Measurements from ENCODE around the gene ACCSL.
A peak's percentile ranks its signal among the peaks of the same experiment; 100 is the strongest.

ACCSL gene

DNA sequence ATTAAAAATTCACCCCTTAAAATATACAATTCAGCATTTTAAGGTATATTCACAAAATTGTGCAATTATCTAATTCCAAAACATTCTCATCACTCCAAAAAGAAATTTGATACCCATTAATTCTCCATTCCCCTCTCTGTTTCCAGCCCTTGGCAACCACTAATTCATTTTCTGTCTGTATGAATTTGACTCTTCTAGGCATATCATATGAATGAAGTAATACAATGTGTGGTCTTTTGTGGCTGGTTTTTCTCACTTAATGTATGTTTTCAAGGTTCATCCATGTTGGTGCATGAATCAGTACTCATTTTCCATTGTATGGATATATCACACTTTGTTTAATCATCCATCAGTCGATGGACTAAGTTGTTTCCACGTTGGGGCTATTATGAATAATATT, 29.0 kb upstream of the ACCSL start:
- H3K27me3 ChIP-seq (ENCODE audit: control insufficient read depth, insufficient read depth, low read length) = no peaks in the 10 kb centered on the region
- H3K36me3 ChIP-seq (ENCODE audit: control insufficient read depth, insufficient read depth, low read length) = no peaks in the 10 kb centered on the region
- no peak overlapping the region for H3K9ac ChIP-seq (ENCODE audit: low read depth, low read length)
- H3K27ac ChIP-seq (ENCODE audit: low read depth, low read length) = no peak overlapping the region
- no peak overlapping the region for H3K4me3 ChIP-seq (ENCODE audit: low read depth, low read length)
- no peaks in the 10 kb centered on the region for H3K9me3 ChIP-seq (ENCODE audit: control insufficient read depth, insufficient read depth, low read length)
- H3K4me1 ChIP-seq (ENCODE audit: control insufficient read depth, insufficient read depth, low read length) = no peaks in the 10 kb centered on the region

DNA sequence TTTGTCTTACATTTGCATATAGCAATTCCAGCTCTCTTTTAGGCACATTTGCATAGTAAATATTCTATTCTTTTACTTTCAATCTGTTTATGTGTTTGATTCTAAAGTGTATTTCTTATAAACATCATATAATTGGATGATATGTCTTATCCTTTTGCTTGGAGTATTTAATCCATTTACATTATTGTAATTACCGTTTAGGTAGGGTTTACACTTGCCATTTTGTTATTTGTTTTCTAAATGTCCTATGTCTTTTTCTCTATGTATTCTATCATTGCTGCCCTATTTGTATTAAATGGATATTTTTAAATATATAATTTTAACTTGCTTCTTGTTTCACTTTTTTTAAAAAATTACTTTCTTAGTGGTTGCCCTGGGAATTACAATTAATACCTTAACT, 22.8 kb upstream of the ACCSL start:
- Histone ChIP-seq H3K4me3 (ENCODE audit: low read depth, low read length) (no peak overlapping the region), H3K4me1 (ENCODE audit: control insufficient read depth, insufficient read depth, low read length) (0 out of 2 replicates have a peak, but pooled peaks cover under 1% of the 10 kb centered on the region), H3K27me3 (ENCODE audit: control insufficient read depth, insufficient read depth, low read length) (peaks cover 2% of the 10 kb centered on the region; the same call in 1 of the 2 replicates), H3K9me3 (ENCODE audit: control insufficient read depth, insufficient read depth, low read length) (peaks cover 8% of the 10 kb centered on the region), H3K36me3 (ENCODE audit: control insufficient read depth, insufficient read depth, low read length) (no peaks in the 10 kb centered on the region), H3K27ac (ENCODE audit: low read depth, low read length) (no peak overlapping the region), H3K9ac (ENCODE audit: low read depth, low read length) (no peak overlapping the region)

DNA sequence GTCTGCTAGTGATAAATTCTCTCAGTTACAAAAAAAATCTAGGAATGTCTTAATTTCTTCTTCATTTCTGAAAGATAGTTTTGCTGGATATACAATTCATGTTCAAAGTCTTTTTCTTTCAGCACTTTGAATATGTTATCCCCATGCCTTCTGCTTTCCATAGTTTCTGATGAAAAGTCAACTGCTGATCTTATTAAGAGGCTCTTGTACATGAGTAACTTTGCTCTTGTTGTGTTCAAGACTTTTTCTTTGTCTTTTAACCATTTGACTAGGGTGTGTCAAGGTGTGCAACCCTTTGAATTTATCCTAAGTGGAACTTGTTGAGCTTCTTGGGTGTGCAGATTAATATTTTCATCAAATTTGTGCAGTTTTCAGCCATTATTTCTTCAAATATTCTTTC, 22.1 kb upstream of the ACCSL start:
- Histone ChIP-seq H3K9ac (ENCODE audit: low read depth, low read length) (no peak overlapping the region), H3K9me3 (ENCODE audit: control insufficient read depth, insufficient read depth, low read length) (peaks cover 8% of the 10 kb centered on the region), H3K4me3 (ENCODE audit: low read depth, low read length) (no peak overlapping the region), H3K36me3 (ENCODE audit: control insufficient read depth, insufficient read depth, low read length) (no peaks in the 10 kb centered on the region), H3K27me3 (ENCODE audit: control insufficient read depth, insufficient read depth, low read length) (peaks cover 2% of the 10 kb centered on the region; the same call in 1 of the 2 replicates), H3K27ac (ENCODE audit: low read depth, low read length) (no peak overlapping the region), H3K4me1 (ENCODE audit: control insufficient read depth, insufficient read depth, low read length) (peaks cover 8% of the 10 kb centered on the region)

DNA sequence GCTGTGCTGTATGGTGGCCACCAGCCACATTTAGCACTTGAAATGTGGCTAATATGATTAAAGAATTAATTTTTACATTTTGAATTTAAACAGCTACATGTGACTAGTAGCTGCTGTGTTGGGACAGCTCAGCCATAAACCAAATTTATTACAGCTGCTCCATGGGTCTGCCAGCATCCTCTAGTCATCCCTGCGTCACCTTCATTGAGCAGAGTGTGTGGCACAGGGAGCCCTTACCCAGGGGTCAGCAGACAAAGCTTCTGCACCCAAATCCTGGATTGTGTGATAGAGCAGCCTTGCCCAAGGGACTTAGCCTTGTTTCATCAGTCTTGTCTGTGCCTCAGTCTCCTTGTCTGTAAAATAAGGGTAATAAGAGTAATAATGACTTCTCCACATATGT, 19.4 kb upstream of the ACCSL start:
- Histone ChIP-seq H3K27me3 (ENCODE audit: control insufficient read depth, insufficient read depth, low read length) (peaks cover 2% of the 10 kb centered on the region; the same call in 1 of the 2 replicates), H3K9ac (ENCODE audit: low read depth, low read length) (no peak overlapping the region), H3K4me3 (ENCODE audit: low read depth, low read length) (no peak overlapping the region), H3K36me3 (ENCODE audit: control insufficient read depth, insufficient read depth, low read length) (no peaks in the 10 kb centered on the region), H3K9me3 (ENCODE audit: control insufficient read depth, insufficient read depth, low read length) (peaks cover 8% of the 10 kb centered on the region), H3K27ac (ENCODE audit: low read depth, low read length) (no peak overlapping the region), H3K4me1 (ENCODE audit: control insufficient read depth, insufficient read depth, low read length) (peaks cover 13% of the 10 kb centered on the region)

DNA sequence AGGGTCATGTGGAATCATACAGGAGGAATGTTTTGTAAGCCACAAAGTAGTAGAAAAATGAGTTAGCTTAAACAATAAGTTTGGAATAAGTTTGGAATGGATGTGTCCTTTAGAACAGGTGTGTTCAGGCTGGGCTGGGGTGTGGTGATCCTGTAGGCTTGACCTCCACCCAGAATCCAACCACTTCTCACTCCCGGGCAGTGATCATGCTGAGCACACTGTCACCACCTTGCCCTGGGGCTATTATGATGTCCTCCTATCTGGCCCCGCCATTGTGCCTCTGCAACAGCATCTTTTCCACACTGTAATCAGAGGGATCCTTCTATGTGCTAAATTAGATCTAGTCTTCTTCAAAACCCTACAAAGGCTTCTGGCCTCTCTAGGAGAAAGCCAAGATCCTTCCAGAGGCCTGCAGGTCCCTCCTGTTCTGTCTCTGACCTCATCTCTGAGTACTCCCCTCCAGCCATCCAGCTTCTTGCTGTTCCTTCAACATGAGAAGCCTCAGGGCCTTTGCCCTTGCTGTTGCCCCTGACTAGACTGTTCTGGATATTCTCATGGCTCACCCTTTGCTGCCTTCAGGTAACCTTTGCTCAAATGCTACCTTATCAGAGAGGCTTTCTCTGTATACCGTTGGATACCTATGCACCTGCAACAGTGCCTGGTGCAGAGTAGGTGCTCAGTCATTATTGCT, 18.8 kb upstream of the ACCSL start:
- Histone ChIP-seq H3K9me3 (ENCODE audit: control insufficient read depth, insufficient read depth, low read length) (peaks cover 8% of the 10 kb centered on the region), H3K9ac (ENCODE audit: low read depth, low read length) (no peak overlapping the region), H3K4me3 (ENCODE audit: low read depth, low read length) (no peak overlapping the region), H3K4me1 (ENCODE audit: control insufficient read depth, insufficient read depth, low read length) (peaks cover 13% of the 10 kb centered on the region), H3K36me3 (ENCODE audit: control insufficient read depth, insufficient read depth, low read length) (no peaks in the 10 kb centered on the region), H3K27me3 (ENCODE audit: control insufficient read depth, insufficient read depth, low read length) (peaks cover 2% of the 10 kb centered on the region; the same call in 1 of the 2 replicates), H3K27ac (ENCODE audit: low read depth, low read length) (no peak overlapping the region)

DNA sequence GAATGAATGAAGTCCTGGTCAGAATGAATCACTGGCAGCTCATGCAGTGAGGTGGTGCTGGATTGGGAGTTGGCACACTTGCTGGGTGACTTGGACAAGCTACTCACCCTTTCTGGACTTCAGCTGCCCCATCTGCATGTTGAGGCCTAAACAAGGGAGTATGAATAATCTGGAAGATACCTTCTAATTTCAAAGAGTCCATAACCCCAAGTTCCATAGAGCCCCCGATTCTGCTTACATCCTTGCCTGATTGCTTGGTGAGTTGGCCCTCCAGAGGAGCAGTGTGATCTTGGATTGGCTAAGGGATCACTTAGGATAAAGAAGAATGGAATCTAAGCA, 18.3 kb upstream of the ACCSL start:
- Histone ChIP-seq H3K36me3 (ENCODE audit: control insufficient read depth, insufficient read depth, low read length) (no peaks in the 10 kb centered on the region), H3K4me3 (ENCODE audit: low read depth, low read length) (no peak overlapping the region), H3K4me1 (ENCODE audit: control insufficient read depth, insufficient read depth, low read length) (peaks cover 13% of the 10 kb centered on the region), H3K9ac (ENCODE audit: low read depth, low read length) (no peak overlapping the region), H3K27ac (ENCODE audit: low read depth, low read length) (no peak overlapping the region), H3K27me3 (ENCODE audit: control insufficient read depth, insufficient read depth, low read length) (peaks cover 2% of the 10 kb centered on the region; the same call in 1 of the 2 replicates), H3K9me3 (ENCODE audit: control insufficient read depth, insufficient read depth, low read length) (peaks cover 8% of the 10 kb centered on the region)

DNA sequence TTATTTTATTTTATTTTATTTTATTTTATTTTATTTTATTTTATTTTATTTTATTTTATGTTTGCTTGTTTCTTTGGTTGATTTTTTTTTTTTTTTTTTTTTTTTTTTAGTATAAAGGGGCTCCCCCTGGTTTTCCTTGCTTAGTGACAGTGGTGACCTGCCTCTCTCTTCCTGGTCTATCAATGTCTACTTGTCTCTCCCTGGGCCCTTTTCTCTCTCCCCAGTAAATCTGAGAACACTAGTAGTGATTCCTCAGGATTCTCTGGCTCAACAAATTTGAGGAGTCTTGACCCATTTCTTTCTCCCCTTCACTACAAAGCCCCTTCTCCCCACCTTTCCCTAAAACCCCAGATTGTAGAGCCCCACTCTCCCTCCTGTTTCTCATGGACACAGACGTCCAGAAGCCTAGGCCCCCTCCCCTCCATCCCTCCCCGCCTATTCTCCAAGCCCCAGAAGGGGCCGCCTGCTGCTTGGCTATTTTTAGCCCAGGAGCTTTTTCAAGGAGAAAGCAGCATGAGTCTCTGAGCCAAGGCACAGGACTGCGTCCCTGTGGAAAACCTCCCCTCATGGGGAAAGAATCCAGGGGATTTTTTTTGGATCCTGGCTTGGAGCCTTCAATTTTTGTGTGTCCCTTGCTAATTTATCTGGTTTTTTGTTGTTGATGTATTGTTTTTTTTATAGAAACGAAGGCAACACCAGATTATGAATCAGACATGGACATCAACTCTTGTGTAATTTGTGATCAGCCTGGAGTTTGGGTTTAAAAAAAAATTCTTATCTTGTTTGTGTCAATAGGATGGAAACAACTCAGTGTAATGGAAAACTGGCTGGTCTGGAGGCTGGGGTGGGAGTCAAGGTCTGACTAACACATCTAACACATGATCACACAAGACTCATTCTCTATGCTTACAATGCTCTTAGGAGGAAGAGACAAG, 17.5 kb upstream of the ACCSL start:
- peaks cover 8% of the 10 kb centered on the region for H3K9me3 ChIP-seq (ENCODE audit: control insufficient read depth, insufficient read depth, low read length)
- no peaks in the 10 kb centered on the region for H3K36me3 ChIP-seq (ENCODE audit: control insufficient read depth, insufficient read depth, low read length)
- peak overlapping the region; percentile 36 for H3K27ac ChIP-seq (ENCODE audit: low read depth, low read length)
- H3K27me3 ChIP-seq (ENCODE audit: control insufficient read depth, insufficient read depth, low read length) = peaks cover 2% of the 10 kb centered on the region; the same call in 1 of the 2 replicates
- peaks cover 13% of the 10 kb centered on the region for H3K4me1 ChIP-seq (ENCODE audit: control insufficient read depth, insufficient read depth, low read length)
- H3K4me3 ChIP-seq (ENCODE audit: low read depth, low read length) = no peak overlapping the region
- H3K9ac ChIP-seq (ENCODE audit: low read depth, low read length) = no peak overlapping the region

DNA sequence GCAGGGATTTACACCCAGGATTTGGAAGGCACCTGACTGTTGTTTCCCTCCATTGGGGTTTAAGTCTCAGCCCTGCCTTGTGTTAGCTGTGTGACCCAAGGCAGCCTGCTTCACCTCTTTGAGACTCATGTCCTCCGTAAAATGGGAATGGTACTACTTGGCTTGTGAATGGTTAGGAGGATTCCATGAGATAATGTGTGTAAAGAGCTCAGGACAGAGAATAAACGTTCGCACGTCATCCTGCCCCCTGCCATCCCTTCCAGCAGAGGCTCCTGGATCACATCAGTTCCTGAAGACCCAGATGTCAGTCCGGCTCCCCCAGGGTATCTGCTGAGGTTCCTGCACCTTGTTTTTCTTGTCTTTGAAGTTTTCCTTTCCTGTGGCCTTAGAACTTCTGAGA, 16.8 kb upstream of the ACCSL start:
- no peak overlapping the region for H3K4me3 ChIP-seq (ENCODE audit: low read depth, low read length)
- peaks cover 3% of the 10 kb centered on the region; the same call in 1 of the 2 replicates for H3K9me3 ChIP-seq (ENCODE audit: control insufficient read depth, insufficient read depth, low read length)
- H3K27me3 ChIP-seq (ENCODE audit: control insufficient read depth, insufficient read depth, low read length) = peaks cover 2% of the 10 kb centered on the region; the same call in 1 of the 2 replicates
- H3K27ac ChIP-seq (ENCODE audit: low read depth, low read length) = no peak overlapping the region
- peaks cover 13% of the 10 kb centered on the region for H3K4me1 ChIP-seq (ENCODE audit: control insufficient read depth, insufficient read depth, low read length)
- no peaks in the 10 kb centered on the region for H3K36me3 ChIP-seq (ENCODE audit: control insufficient read depth, insufficient read depth, low read length)
- no peak overlapping the region for H3K9ac ChIP-seq (ENCODE audit: low read depth, low read length)

DNA sequence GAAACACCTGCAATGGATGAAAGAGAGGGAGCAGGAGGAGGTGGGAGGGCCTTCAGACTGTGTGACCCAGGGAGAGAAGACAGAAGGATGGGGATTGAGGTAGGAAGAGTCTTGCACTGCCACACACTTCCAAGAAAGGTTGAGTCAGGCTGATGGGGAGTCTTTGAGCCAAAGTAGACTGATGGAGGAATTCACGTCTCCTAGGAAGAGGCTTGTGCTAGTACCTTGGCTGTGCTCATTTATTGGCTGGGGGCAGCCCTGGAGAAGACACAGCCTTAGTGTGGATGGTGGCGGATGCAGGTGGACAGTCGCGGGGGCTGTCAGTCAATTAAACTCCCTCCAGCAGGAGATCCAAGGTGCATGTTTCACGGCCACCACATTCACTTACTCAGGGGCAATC, 16.2 kb upstream of the ACCSL start:
- no peak overlapping the region for H3K27ac ChIP-seq (ENCODE audit: low read depth, low read length)
- H3K4me1 ChIP-seq (ENCODE audit: control insufficient read depth, insufficient read depth, low read length) = peaks cover 13% of the 10 kb centered on the region
- no peak overlapping the region for H3K4me3 ChIP-seq (ENCODE audit: low read depth, low read length)
- H3K27me3 ChIP-seq (ENCODE audit: control insufficient read depth, insufficient read depth, low read length) = peaks cover 2% of the 10 kb centered on the region; the same call in 1 of the 2 replicates
- H3K9me3 ChIP-seq (ENCODE audit: control insufficient read depth, insufficient read depth, low read length) = no peaks in the 10 kb centered on the region
- no peaks in the 10 kb centered on the region for H3K36me3 ChIP-seq (ENCODE audit: control insufficient read depth, insufficient read depth, low read length)
- no peak overlapping the region for H3K9ac ChIP-seq (ENCODE audit: low read depth, low read length)

DNA sequence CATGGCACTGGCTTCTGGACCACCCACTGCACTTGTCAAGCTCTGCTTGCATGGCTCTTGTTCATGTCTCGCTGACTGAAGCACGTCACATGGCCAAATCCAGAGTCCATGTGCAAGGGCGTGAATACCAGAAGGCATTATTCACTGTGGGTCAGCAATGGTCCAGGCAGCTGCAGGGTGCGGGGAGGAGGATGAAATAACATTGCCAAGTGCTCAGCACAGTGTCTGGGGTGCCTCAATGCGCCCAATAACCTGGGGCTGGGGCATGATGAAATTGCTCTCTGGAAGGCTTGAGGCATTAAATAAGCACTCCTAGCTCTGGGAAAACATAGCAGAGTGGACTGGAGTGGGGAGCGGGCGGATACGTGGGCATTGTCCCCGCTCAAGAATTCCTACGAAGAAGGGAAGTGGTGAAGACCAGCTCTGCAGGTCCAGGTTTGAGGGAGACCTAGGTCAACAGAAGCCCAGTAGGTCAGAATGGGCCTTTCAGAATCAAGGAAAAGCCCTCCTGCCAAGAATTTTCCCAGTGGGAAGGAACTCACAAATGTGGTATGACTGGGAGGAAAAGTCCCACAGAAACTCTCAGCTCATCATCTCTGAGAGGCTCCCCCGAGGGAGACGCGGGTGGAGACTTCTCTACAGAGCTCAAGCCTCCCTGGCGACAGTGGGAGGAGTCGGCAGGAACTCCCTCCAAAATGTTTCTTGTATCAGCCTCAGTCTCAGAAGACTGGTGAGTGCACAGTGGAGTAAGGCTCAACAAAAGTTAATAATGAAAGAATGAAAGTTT, 15.3 kb upstream of the ACCSL start:
- peaks cover 2% of the 10 kb centered on the region; the same call in 1 of the 2 replicates for H3K27me3 ChIP-seq (ENCODE audit: control insufficient read depth, insufficient read depth, low read length)
- H3K36me3 ChIP-seq (ENCODE audit: control insufficient read depth, insufficient read depth, low read length) = no peaks in the 10 kb centered on the region
- H3K9ac ChIP-seq (ENCODE audit: low read depth, low read length) = no peak overlapping the region
- no peak overlapping the region for H3K27ac ChIP-seq (ENCODE audit: low read depth, low read length)
- no peaks in the 10 kb centered on the region for H3K9me3 ChIP-seq (ENCODE audit: control insufficient read depth, insufficient read depth, low read length)
- peaks cover 19% of the 10 kb centered on the region for H3K4me1 ChIP-seq (ENCODE audit: control insufficient read depth, insufficient read depth, low read length)
- H3K4me3 ChIP-seq (ENCODE audit: low read depth, low read length) = no peak overlapping the region
